Breast epithelium (tissue), 4 donors: Measurements from ENCODE around the gene KIF4A. TPM values are rescaled to one million over a fixed set of nuclear protein-coding genes. Genes with fewer than 3 reads are reported as not detected.
"Not testable (repeated sequence)": the region's sequence is repeated elsewhere in the genome, so short reads cannot be mapped to it uniquely, and the experiment has no call there.

ENCODE experiments used
- DNase-seq, 2 donors: peaks; one replicate each; pipeline ENCODE4 v3.0.0-alpha.2; 2019; ENCODE audit warnings: low spot score in 2 of 2
- H3K27ac ChIP-seq, 2 donors: fragments of 200-600 bp; sonication (generic) in 1 of 2; one replicate each; pipeline ENCODE4 v1.5.1; 2016 to 2019; ENCODE audit warnings: mild to moderate bottlenecking in 1 of 2
- H3K27me3 ChIP-seq, 2 donors: fragments of 200-600 bp; sonication (generic) in 1 of 2; one replicate each; pipeline versions ENCODE4 v1.5.1 to v1.6.0; 2017 to 2019; ENCODE audit warnings: control low read depth in 1 of 2, mild to moderate bottlenecking in 1 of 2
- H3K36me3 ChIP-seq: fragments of 200-600 bp; one replicate; pipeline ENCODE4 v1.5.1; 2019
- H3K4me1 ChIP-seq, 2 donors: fragments of 200-600 bp; sonication (generic); one replicate each; pipeline ENCODE4 v1.5.1; 2016 to 2019; ENCODE audit warnings: control low read depth in 1 of 2
- H3K4me3 ChIP-seq, 3 donors: fragments of 200-600 bp; sonication (generic); 1 replicate in 2 of 3; 2 replicates in 1 of 3; pipeline ENCODE4 v1.5.1; 2016 to 2019; ENCODE audit warnings: mild to moderate bottlenecking in 3 of 3, moderate library complexity in 2 of 3
- H3K9me3 ChIP-seq, 2 donors: fragments of 200-600 bp; sonication (generic) in 1 of 2; one replicate each; pipeline ENCODE4 v1.5.1; 2016 to 2019; ENCODE audit warnings: control low read depth in 1 of 2
- CTCF ChIP-seq, 3 donors: fragments of 450-650 bp; IDR thresholded peaks; one replicate each; pipeline ENCODE4 v1.5.1; 2016 to 2017; ENCODE audit warnings: antibody characterized with exemption in 3 of 3, mild to moderate bottlenecking in 3 of 3, moderate library complexity in 3 of 3
- POLR2A ChIP-seq: fragments of 450-650 bp; IDR thresholded peaks from one replicate; pipeline ENCODE4 v1.6.1; 2016; ENCODE audit warnings: antibody characterized with exemption, mild to moderate bottlenecking, moderate library complexity
- POLR2AphosphoS5 ChIP-seq, 3 donors: sonication (generic); formaldehyde crosslinking; IDR thresholded peaks; one replicate each; pipeline ENCODE4 v1.6.1; 2017; ENCODE audit warnings: antibody characterized with exemption in 3 of 3
- intact Hi-C: fragments of 100-400 bp; cut with DNase I; formaldehyde crosslinking; loops from one replicate; pipeline ENCODE4 v1.15.1; 2023; ENCODE audit warnings: low total_unique reads
- total RNA-seq, 3 donors: library from RNA; depleted of rRNA; stranded (reverse); fragments of >200 nt; gene quantifications; one replicate each; pipeline ENCODE4 v1.1.0, GENCODE V29; 2016

Gene KIF4A
- total RNA-seq, 3 donors from 2014 or later, result 0.15 to 0.80 (median 0.33) TPM

- Histone ChIP-seq H3K4me3 (no peak overlapping the region), H3K27me3 (peaks cover 0 to 37% of the 10 kb centered on the region in 2 donors), H3K9me3 (no peaks in the 10 kb centered on the region), H3K27ac (no peak overlapping the region), H3K4me1 (no peaks in the 10 kb centered on the region), H3K36me3 (no peaks in the 10 kb centered on the region)
- intact Hi-C loops, result no loop called here
- TF ChIP-seq POLR2A (no peak), CTCF (IDR thresholded peaks at IDR 0.05) (no peak), POLR2AphosphoS5 (IDR thresholded peaks at IDR 0.05) (no peak)
- DNase-seq, result no peak
These were observed 32.9 kb downstream of the KIF4A start for GRCh38 chrX:70322784-70323183.

- DNase-seq, H3K4me3 ChIP-seq, H3K36me3 ChIP-seq, intact Hi-C loops, H3K4me1 ChIP-seq, H3K27ac ChIP-seq, H3K9me3 ChIP-seq: not testable (repeated sequence)
- peaks cover 0 to 34% of the 10 kb centered on the region in 2 donors for H3K27me3 ChIP-seq
These were observed 33.7 kb downstream of the KIF4A start for GRCh38 chrX:70323628-70324027.

- Histone ChIP-seq H3K9me3 (no peaks in the 10 kb centered on the region), H3K27ac (no peak overlapping the region), H3K27me3 (peaks cover 0 to 34% of the 10 kb centered on the region in 2 donors), H3K4me3 (no peak overlapping the region), H3K4me1 (no peaks in the 10 kb centered on the region), H3K36me3 (no peaks in the 10 kb centered on the region)
- TF ChIP-seq POLR2A (no peak), CTCF (IDR thresholded peaks at IDR 0.05) (no peak), POLR2AphosphoS5 (IDR thresholded peaks at IDR 0.05) (no peak)
- no peak for DNase-seq
- intact Hi-C loops, result no loop called here
These were observed 34.4 kb downstream of the KIF4A start for GRCh38 chrX:70324326-70324725.

- Histone ChIP-seq H3K27ac (no peak overlapping the region), H3K36me3 (no peaks in the 10 kb centered on the region), H3K9me3 (no peaks in the 10 kb centered on the region), H3K4me1 (no peaks in the 10 kb centered on the region), H3K4me3 (no peak overlapping the region), H3K27me3 (peaks cover 0 to 44% of the 10 kb centered on the region in 2 donors)
- DNase-seq, result no peak
- intact Hi-C loops, result no loop called here
- no peak for TF ChIP-seq POLR2A
- no peak for TF ChIP-seq CTCF (IDR thresholded peaks at IDR 0.05)
- no peak for TF ChIP-seq POLR2AphosphoS5 (IDR thresholded peaks at IDR 0.05)
These were observed 41.3 kb downstream of the KIF4A start for GRCh38 chrX:70331161-70331560.

- no peak for DNase-seq
- no peaks in the 10 kb centered on the region for H3K36me3 ChIP-seq
- no peak overlapping the region for H3K27ac ChIP-seq
- H3K4me1 ChIP-seq, result no peaks in the 10 kb centered on the region
- no peak overlapping the region for H3K4me3 ChIP-seq
- intact Hi-C loops, result no loop called here
- H3K27me3 ChIP-seq, result peaks cover 0 to 44% of the 10 kb centered on the region in 2 donors
- TF ChIP-seq POLR2A, result no peak
- no peak for TF ChIP-seq POLR2AphosphoS5 (IDR thresholded peaks at IDR 0.05)
- no peak for TF ChIP-seq CTCF (IDR thresholded peaks at IDR 0.05)
- no peaks in the 10 kb centered on the region for H3K9me3 ChIP-seq
These were observed 42.7 kb downstream of the KIF4A start for GRCh38 chrX:70332600-70332999.

GRCh38 chrX:70336767-70337166, 46.9 kb downstream of the KIF4A start:
- H3K27me3 ChIP-seq, result peaks cover 0 to 38% of the 10 kb centered on the region in 2 donors
- H3K9me3 ChIP-seq, result no peaks in the 10 kb centered on the region
- intact Hi-C loops, result no loop called here
- TF ChIP-seq POLR2AphosphoS5 (IDR thresholded peaks at IDR 0.05) (no peak), POLR2A (no peak), CTCF (IDR thresholded peaks at IDR 0.05) (no peak)
- H3K36me3 ChIP-seq, result no peaks in the 10 kb centered on the region
- DNase-seq, result no peak
- H3K4me3 ChIP-seq, result no peak overlapping the region
- no peaks in the 10 kb centered on the region for H3K4me1 ChIP-seq
- H3K27ac ChIP-seq, result no peak overlapping the region
